MV-4-11 (cell line): ENCODE data around the gene COL4A1.

ENCODE experiments used
- DNase-seq: peaks from one replicate; lab custom pipeline; 2025; lab: John Stamatoyannopoulos, UW

Gene COL4A1

GRCh38 chr13:110341445-110342244 lies 34.7 kb upstream of the COL4A1 start:
- peak; percentile 78 for DNase-seq

- no peak for DNase-seq
Observed at GRCh38 chr13:110340812-110341444, 34.0 kb upstream of the COL4A1 start.

- no peak for DNase-seq
Observed at GRCh38 chr13:110339975-110340550, 33.1 kb upstream of the COL4A1 start.

GRCh38 chr13:110339263-110339662 lies 32.3 kb upstream of the COL4A1 start:
- no peak for DNase-seq

- no peak for DNase-seq
Observed at GRCh38 chr13:110338441-110339101, 31.6 kb upstream of the COL4A1 start.

GRCh38 chr13:110337247-110337646 lies 30.3 kb upstream of the COL4A1 start:
- DNase-seq, result no peak

- DNase-seq, result no peak
Observed at GRCh38 chr13:110336681-110337080, 29.7 kb upstream of the COL4A1 start.

- DNase-seq, result no peak
Observed at GRCh38 chr13:110336108-110336507, 29.2 kb upstream of the COL4A1 start.

- DNase-seq, result no peak
Observed at GRCh38 chr13:110334841-110335490, 28.0 kb upstream of the COL4A1 start.

GRCh38 chr13:110334256-110334655 lies 27.3 kb upstream of the COL4A1 start:
- no peak for DNase-seq

- no peak for DNase-seq
Observed at GRCh38 chr13:110333837-110334236, 26.9 kb upstream of the COL4A1 start.

- DNase-seq, result no peak
Observed at GRCh38 chr13:110332750-110333149, 25.8 kb upstream of the COL4A1 start.

GRCh38 chr13:110331362-110331761 lies 24.4 kb upstream of the COL4A1 start:
- no peak for DNase-seq

- no peak for DNase-seq
Observed at GRCh38 chr13:110330491-110331011, 23.6 kb upstream of the COL4A1 start.

- no peak for DNase-seq
Observed at GRCh38 chr13:110329798-110330461, 23.0 kb upstream of the COL4A1 start.

GRCh38 chr13:110329258-110329657 lies 22.3 kb upstream of the COL4A1 start:
- DNase-seq, result no peak

GRCh38 chr13:110328573-110328972 lies 21.6 kb upstream of the COL4A1 start:
- DNase-seq, result no peak

GRCh38 chr13:110327051-110327721 lies 20.2 kb upstream of the COL4A1 start:
- DNase-seq, result no peak

- DNase-seq, result no peak
Observed at GRCh38 chr13:110326263-110326904, 19.4 kb upstream of the COL4A1 start.

- DNase-seq, result no peak
Observed at GRCh38 chr13:110324026-110324749, 17.2 kb upstream of the COL4A1 start.
